Activated B cell treated with CpG ODN at 0.5 μM for 24 hours (primary cell): ENCODE results near the gene IL2RA. TPM values are rescaled to one million over a fixed set of nuclear protein-coding genes. Genes with fewer than 3 reads are reported as not detected.
"Not testable (repeated sequence)": the region's sequence is repeated elsewhere in the genome, so short reads cannot be mapped to it uniquely, and the experiment has no call there.

ENCODE experiments used
- ATAC-seq: fragments of 200-7000 bp; cut with Tn5 transposase; one replicate; pipeline ENCODE4 v1.10.0; 2021; ENCODE audit warnings: low read depth, mild to moderate bottlenecking, moderate library complexity
- CTCF ChIA-PET: fragments of 350-600 bp; sonication (Branson Sonifier 250); formaldehyde crosslinking; loops from one replicate; lab custom pipeline; 2021; ENCODE audit warnings: antibody characterized with exemption; lab: Charles Lee
- POLR2A ChIA-PET: fragments of 350-600 bp; sonication (Branson Sonifier 250); formaldehyde crosslinking; loops from one replicate; lab custom pipeline; 2021; ENCODE audit warnings: antibody characterized with exemption; lab: Charles Lee
- DNase-seq: peaks from one replicate; pipeline ENCODE4 v3.0.0; 2022
- H3K27ac Mint-ChIP-seq: one replicate; pipeline ENCODE4 v1.8.0; 2020; ENCODE audit warnings: mixed read lengths
- H3K27me3 Mint-ChIP-seq: one replicate; pipeline ENCODE4 v1.8.0; 2021; ENCODE audit warnings: mixed read lengths
- H3K36me3 Mint-ChIP-seq: one replicate; pipeline ENCODE4 v1.8.0; 2021; ENCODE audit warnings: low read depth, mixed read lengths
- H3K4me1 Mint-ChIP-seq: one replicate; pipeline ENCODE4 v1.8.0; 2021; ENCODE audit warnings: mixed read lengths
- H3K4me3 Mint-ChIP-seq: one replicate; pipeline ENCODE4 v1.8.0; 2020; ENCODE audit warnings: mild to moderate bottlenecking, mixed read lengths
- H3K9me3 Mint-ChIP-seq: one replicate; pipeline ENCODE4 v1.8.0; 2020; ENCODE audit warnings: mixed read lengths
- intact Hi-C: fragments of 100-400 bp; cut with micrococcal nuclease; formaldehyde crosslinking; loops from one replicate; pipeline ENCODE4 v1.15.1; 2024
- total RNA-seq: library from RNA; stranded (reverse); gene quantifications from 2 replicates; pipeline ENCODE4 v1.2.3, GENCODE V29; 2022
- TF ChIP-seq, protein P1 (sequence below): fragments of 200-600 bp; IDR thresholded peaks from one replicate; pipeline ENCODE4 v1.8.0; 2022; ENCODE audit warnings: antibody characterized with exemption, mild to moderate bottlenecking

IL2RA gene
- total RNA-seq, 1 donor from 2014 or later = 160 TPM

- DNase-seq = no peak
- intact Hi-C loops = no loop called here
- peaks cover 12% of the 10 kb centered on the region for H3K4me1 Mint-ChIP-seq
- ChIA-PET CTCF (interaction anchor here (1.3 to 6.4 kb wide), 4 partner anchors 43 to 298 kb away, joined by 3 to 43 read pairs (median 24); partner anchors contain the start of gene PFKFB3), POLR2A (no interaction called here)
- ATAC-seq = no peak
- TF ChIP-seq, protein P1, sequence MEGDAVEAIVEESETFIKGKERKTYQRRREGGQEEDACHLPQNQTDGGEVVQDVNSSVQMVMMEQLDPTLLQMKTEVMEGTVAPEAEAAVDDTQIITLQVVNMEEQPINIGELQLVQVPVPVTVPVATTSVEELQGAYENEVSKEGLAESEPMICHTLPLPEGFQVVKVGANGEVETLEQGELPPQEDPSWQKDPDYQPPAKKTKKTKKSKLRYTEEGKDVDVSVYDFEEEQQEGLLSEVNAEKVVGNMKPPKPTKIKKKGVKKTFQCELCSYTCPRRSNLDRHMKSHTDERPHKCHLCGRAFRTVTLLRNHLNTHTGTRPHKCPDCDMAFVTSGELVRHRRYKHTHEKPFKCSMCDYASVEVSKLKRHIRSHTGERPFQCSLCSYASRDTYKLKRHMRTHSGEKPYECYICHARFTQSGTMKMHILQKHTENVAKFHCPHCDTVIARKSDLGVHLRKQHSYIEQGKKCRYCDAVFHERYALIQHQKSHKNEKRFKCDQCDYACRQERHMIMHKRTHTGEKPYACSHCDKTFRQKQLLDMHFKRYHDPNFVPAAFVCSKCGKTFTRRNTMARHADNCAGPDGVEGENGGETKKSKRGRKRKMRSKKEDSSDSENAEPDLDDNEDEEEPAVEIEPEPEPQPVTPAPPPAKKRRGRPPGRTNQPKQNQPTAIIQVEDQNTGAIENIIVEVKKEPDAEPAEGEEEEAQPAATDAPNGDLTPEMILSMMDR = no peak
- H3K27me3 Mint-ChIP-seq = no peaks in the 10 kb centered on the region
- peak overlapping the region; percentile 50 for H3K27ac Mint-ChIP-seq
- H3K9me3 Mint-ChIP-seq = no peaks in the 10 kb centered on the region
- H3K36me3 Mint-ChIP-seq = peaks cover 92% of the 10 kb centered on the region
- H3K4me3 Mint-ChIP-seq = no peak overlapping the region
Observed at GRCh38 chr10:6108072-6108471, 45.9 kb upstream of the IL2RA start.

DNA sequence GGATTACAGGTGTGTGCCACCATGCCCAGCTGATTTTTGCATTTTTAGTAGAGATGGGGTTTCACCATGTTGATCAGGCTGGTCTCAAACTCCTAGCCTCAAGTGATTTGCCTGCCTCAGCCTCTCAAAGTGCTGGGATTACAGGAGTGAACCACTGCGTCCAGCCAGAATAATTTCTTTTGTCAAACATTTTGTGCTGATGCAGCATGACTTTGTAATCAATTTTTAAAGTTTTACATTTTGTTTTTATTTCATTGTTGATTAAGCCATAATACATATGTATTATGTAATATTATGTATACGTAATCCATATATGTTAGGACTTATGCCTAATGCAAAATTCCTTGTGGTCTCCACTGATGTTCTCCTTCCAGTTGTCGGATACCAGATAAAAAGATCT, 45.4 kb upstream of the IL2RA start:
- H3K27ac Mint-ChIP-seq, POLR2A ChIA-PET, intact Hi-C loops, ATAC-seq, H3K27me3 Mint-ChIP-seq, H3K9me3 Mint-ChIP-seq, H3K4me3 Mint-ChIP-seq, DNase-seq: not testable (repeated sequence)
- peaks cover 12% of the 10 kb centered on the region for H3K4me1 Mint-ChIP-seq
- peaks cover 92% of the 10 kb centered on the region for H3K36me3 Mint-ChIP-seq
- CTCF ChIA-PET = interaction anchor here (1.3 to 6.4 kb wide), 5 partner anchors 43 to 299 kb away, joined by 3 to 43 read pairs (median 10); partner anchors contain the start of gene PFKFB3

DNA sequence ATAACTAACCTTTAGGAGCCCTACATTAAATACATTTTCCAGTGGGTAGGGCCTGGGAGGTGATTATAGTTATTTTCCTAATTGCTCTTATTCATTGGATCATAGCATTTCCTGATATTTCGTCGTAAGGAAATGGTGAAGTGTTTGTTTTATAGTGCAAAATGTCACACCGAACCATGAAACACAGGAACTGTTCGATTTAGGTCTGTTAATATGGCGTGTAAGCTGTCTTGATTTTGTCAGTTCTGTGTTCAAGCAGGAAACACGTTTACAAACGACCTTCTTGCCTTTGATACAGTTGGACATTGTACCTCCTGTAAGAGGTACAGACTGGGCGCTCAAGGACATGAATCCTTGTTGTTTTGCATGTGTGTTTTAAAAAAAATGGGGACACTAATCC, 41.4 kb upstream of the IL2RA start:
- H3K27me3 Mint-ChIP-seq = no peaks in the 10 kb centered on the region
- no peak for DNase-seq
- no peak for ATAC-seq
- intact Hi-C loops = no loop called here
- H3K4me3 Mint-ChIP-seq = no peak overlapping the region
- H3K27ac Mint-ChIP-seq = no peak overlapping the region
- TF ChIP-seq, protein P1 = no peak
- H3K36me3 Mint-ChIP-seq = peaks cover 88% of the 10 kb centered on the region
- ChIA-PET POLR2A (no interaction called here), CTCF (no interaction called here)
- H3K4me1 Mint-ChIP-seq = peaks cover 23% of the 10 kb centered on the region
- no peaks in the 10 kb centered on the region for H3K9me3 Mint-ChIP-seq

DNA sequence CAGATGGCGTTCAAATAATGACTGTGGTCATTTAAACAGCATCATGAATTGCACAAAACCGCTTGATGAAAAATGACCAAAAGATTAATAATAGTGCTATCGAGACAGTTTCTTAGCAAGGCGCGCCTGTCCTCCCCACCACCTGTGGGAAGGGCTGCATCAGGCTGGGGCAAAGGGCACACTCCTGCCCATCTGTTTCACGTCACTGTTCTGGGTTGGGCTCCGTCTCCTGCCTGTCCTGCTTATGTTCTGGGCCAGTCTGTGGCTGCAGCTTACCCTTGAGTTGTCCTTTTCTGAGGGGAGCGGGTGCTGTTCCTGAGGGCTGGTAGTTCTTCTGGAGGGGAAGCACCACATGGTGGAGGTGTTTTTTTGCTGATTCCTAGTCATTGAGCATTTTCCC, 40.0 kb upstream of the IL2RA start:
- CTCF ChIA-PET = no interaction called here
- no peak overlapping the region for H3K4me3 Mint-ChIP-seq
- peaks cover 19% of the 10 kb centered on the region for H3K4me1 Mint-ChIP-seq
- POLR2A ChIA-PET = no interaction called here
- H3K27ac Mint-ChIP-seq = peak overlapping the region; percentile 66
- no peaks in the 10 kb centered on the region for H3K9me3 Mint-ChIP-seq
- peaks cover 87% of the 10 kb centered on the region for H3K36me3 Mint-ChIP-seq
- no peaks in the 10 kb centered on the region for H3K27me3 Mint-ChIP-seq
- no peak for ATAC-seq
- TF ChIP-seq, protein P1 = no peak
- DNase-seq = no peak
- intact Hi-C loops = no loop called here

GRCh38 chr10:6101181-6101580, 39.0 kb upstream of the IL2RA start:
- Mint-ChIP-seq H3K9me3 (no peaks in the 10 kb centered on the region), H3K27ac (peak overlapping the region; percentile 66), H3K4me3 (peak overlapping the region; percentile 44), H3K4me1 (peaks cover 23% of the 10 kb centered on the region), H3K36me3 (peaks cover 82% of the 10 kb centered on the region), H3K27me3 (no peaks in the 10 kb centered on the region)
- peak; percentile 84 for ATAC-seq
- CTCF ChIA-PET = interaction anchor here (1.1 to 1.3 kb wide), 2 partner anchors 15 to 301 kb away, joined by 3 to 4 read pairs; no protein-coding TSS in a partner anchor
- POLR2A ChIA-PET = interaction anchor here (0.5 to 1.0 kb wide), 2 partner anchors 10 to 11 kb away, joined by 3 to 8 read pairs; no protein-coding TSS in a partner anchor
- no peak for DNase-seq
- intact Hi-C loops = no loop called here
- TF ChIP-seq, protein P1 = no peak
